Natural killer cell (primary cell): ENCODE results near the gene TCF7L2. TPM values are rescaled to one million over a fixed set of nuclear protein-coding genes. Genes with fewer than 3 reads are reported as not detected.

ENCODE experiments used
- ATAC-seq, 3 donors: fragments of 150-1000 bp in 2 of 3; fragments of 200-7000 bp in 1 of 3; cut with Tn5 transposase; 1 replicate in 1 of 3; 2 replicates in 2 of 3; pipeline ENCODE4 v1.10.0; 2021; ENCODE audit warnings: mild to moderate bottlenecking in 2 of 3, moderate library complexity in 2 of 3
- DNase-seq, 2 donors: peaks; one replicate each; pipeline versions ENCODE4 v3.0.0 to v3.0.0-alpha.2; 2013 to 2021; ENCODE audit warnings: mixed read lengths in 1 of 2
- H3K27ac ChIP-seq: one replicate; pipeline ENCODE4 v1.5.1; 2013; ENCODE audit warnings: mild to moderate bottlenecking, low read length
- H3K27me3 ChIP-seq: one replicate; pipeline ENCODE4 v1.6.1; 2013; ENCODE audit warnings: low read length; ENCODE audit not compliant: control insufficient read depth, insufficient read depth
- H3K36me3 ChIP-seq: one replicate; pipeline ENCODE4 v1.6.1; 2013; ENCODE audit warnings: low read length; ENCODE audit not compliant: control insufficient read depth, insufficient read depth
- H3K4me1 ChIP-seq: one replicate; pipeline ENCODE4 v1.6.1; 2013; ENCODE audit warnings: low read length; ENCODE audit not compliant: control insufficient read depth, insufficient read depth
- H3K4me3 ChIP-seq: one replicate; pipeline ENCODE4 v1.5.1; 2013; ENCODE audit warnings: low read length
- H3K9me3 ChIP-seq: one replicate; pipeline ENCODE4 v1.6.1; 2013; ENCODE audit warnings: low read length; ENCODE audit not compliant: control insufficient read depth, insufficient read depth
- H3K27ac Mint-ChIP-seq, 2 donors: one replicate each; pipeline ENCODE4 v1.8.0; 2022; ENCODE audit warnings: mild to moderate bottlenecking in 2 of 2, mixed read lengths in 2 of 2, moderate library complexity in 1 of 2
- H3K27me3 Mint-ChIP-seq, 2 donors: one replicate each; pipeline ENCODE4 v1.8.0; 2022; ENCODE audit warnings: low read depth in 2 of 2, mixed read lengths in 2 of 2
- H3K36me3 Mint-ChIP-seq: one replicate; pipeline ENCODE4 v1.8.0; 2022; ENCODE audit warnings: mixed read lengths
- H3K4me1 Mint-ChIP-seq, 2 donors: one replicate each; pipeline ENCODE4 v1.8.0; 2022; ENCODE audit warnings: mixed read lengths in 2 of 2
- H3K4me3 Mint-ChIP-seq: one replicate; pipeline ENCODE4 v1.8.0; 2022; ENCODE audit warnings: mild to moderate bottlenecking, moderate library complexity, mixed read lengths
- H3K9me3 Mint-ChIP-seq, 2 donors: one replicate each; pipeline ENCODE4 v1.8.0; 2022; ENCODE audit warnings: mixed read lengths in 2 of 2
- CTCF ChIP-seq: fragments of 200-600 bp; IDR thresholded peaks from one replicate; pipeline ENCODE4 v1.8.0; 2022; ENCODE audit warnings: antibody characterized with exemption
- WGBS: methylation state at CpG from one replicate; pipeline ENCODE4 v1.1.7; 2013; ENCODE audit warnings: missing lambda C conversion rate; ENCODE audit not compliant: insufficient coverage; 5-methylcytosine and 5-hydroxymethylcytosine counted together
- intact Hi-C: fragments of 100-400 bp; cut with micrococcal nuclease; formaldehyde crosslinking; loops from one replicate; pipeline ENCODE4 v1.14.2; 2022
- total RNA-seq, 4 donors: library from RNA; stranded (reverse); fragments of 120-200 nt in 1 of 4; gene quantifications; one replicate each; pipeline versions ENCODE4 v1.2.3 to v1.2.4, GENCODE V29; 2013 to 2022

Gene TCF7L2
- total RNA-seq, 3 donors from 2014 or later (not counting 1 experiment from before 2014, with no cell fraction given) = 10.4 to 32.7 (median 15.3) TPM

- Histone ChIP-seq H3K4me1 (no peaks in the 10 kb centered on the region), H3K36me3 (no peaks in the 10 kb centered on the region), H3K9me3 (no peaks in the 10 kb centered on the region), H3K27ac (no peak overlapping the region), H3K4me3 (no peak overlapping the region), H3K27me3 (no peaks in the 10 kb centered on the region)
- Mint-ChIP-seq H3K4me1 (peaks cover 0 to 4% of the 10 kb centered on the region in 2 donors), H3K27ac (no peak overlapping the region), H3K36me3 (no peaks in the 10 kb centered on the region), H3K4me3 (no peak overlapping the region), H3K27me3 (peaks cover 0 to 6% of the 10 kb centered on the region in 2 donors), H3K9me3 (no peaks in the 10 kb centered on the region)
- no peak for TF ChIP-seq CTCF
- intact Hi-C loops = no loop called here
- WGBS = 75% methylated on average over 1 of the region's 2 CpGs
- ATAC-seq = no peak
- no peak for DNase-seq
Measured at GRCh38 chr10:113037218-113037617, 87.2 kb downstream of the TCF7L2 start.

GRCh38 chr10:113038183-113038582 is 88.1 kb downstream of the TCF7L2 start:
- no peak for TF ChIP-seq CTCF
- Mint-ChIP-seq H3K4me1 (peaks cover 0 to 4% of the 10 kb centered on the region in 2 donors), H3K9me3 (no peaks in the 10 kb centered on the region), H3K4me3 (no peak overlapping the region), H3K27me3 (peaks cover 0 to 6% of the 10 kb centered on the region in 2 donors), H3K27ac (no peak overlapping the region), H3K36me3 (no peaks in the 10 kb centered on the region)
- H3K36me3 ChIP-seq = no peaks in the 10 kb centered on the region
- H3K27me3 ChIP-seq = no peaks in the 10 kb centered on the region
- intact Hi-C loops = no loop called here
- no peaks in the 10 kb centered on the region for H3K4me1 ChIP-seq
- 93% methylated on average over 12 of the region's 12 CpGs for WGBS
- no peak for ATAC-seq
- DNase-seq = no peak
- no peaks in the 10 kb centered on the region for H3K9me3 ChIP-seq
- no peak overlapping the region for H3K4me3 ChIP-seq
- no peak overlapping the region for H3K27ac ChIP-seq

GRCh38 chr10:113038985-113039384 is 88.9 kb downstream of the TCF7L2 start:
- TF ChIP-seq CTCF = no peak
- WGBS = 84% methylated on average over 4 of the region's 4 CpGs
- no peaks in the 10 kb centered on the region for H3K36me3 ChIP-seq
- Mint-ChIP-seq H3K4me1 (peaks cover 0 to 6% of the 10 kb centered on the region in 2 donors), H3K36me3 (no peaks in the 10 kb centered on the region), H3K9me3 (no peaks in the 10 kb centered on the region), H3K27ac (no peak overlapping the region), H3K4me3 (no peak overlapping the region), H3K27me3 (peaks cover 0 to 6% of the 10 kb centered on the region in 2 donors)
- no peak overlapping the region for H3K4me3 ChIP-seq
- H3K27ac ChIP-seq = no peak overlapping the region
- ATAC-seq (no peak), DNase-seq (no peak)
- no peaks in the 10 kb centered on the region for H3K4me1 ChIP-seq
- no peaks in the 10 kb centered on the region for H3K9me3 ChIP-seq
- no peaks in the 10 kb centered on the region for H3K27me3 ChIP-seq
- intact Hi-C loops = no loop called here

- no peak overlapping the region for H3K27ac Mint-ChIP-seq
- H3K27me3 Mint-ChIP-seq = peaks cover 2 to 6% of the 10 kb centered on the region in 2 donors
- peaks cover 0 to 8% of the 10 kb centered on the region in 2 donors for H3K4me1 Mint-ChIP-seq
- no peak overlapping the region for H3K4me3 Mint-ChIP-seq
- no peak overlapping the region for H3K4me3 ChIP-seq
- no peaks in the 10 kb centered on the region for H3K36me3 Mint-ChIP-seq
- ATAC-seq (no peak), DNase-seq (no peak)
- WGBS = 96% methylated on average over 1 of the region's 1 CpG
- H3K9me3 Mint-ChIP-seq = no peaks in the 10 kb centered on the region
- no peak for TF ChIP-seq CTCF
- intact Hi-C loops = no loop called here
- H3K4me1 ChIP-seq = no peaks in the 10 kb centered on the region
- H3K27me3 ChIP-seq = no peaks in the 10 kb centered on the region
- H3K27ac ChIP-seq = no peak overlapping the region
- no peaks in the 10 kb centered on the region for H3K36me3 ChIP-seq
- no peaks in the 10 kb centered on the region for H3K9me3 ChIP-seq
Measured at GRCh38 chr10:113041324-113041723, 91.3 kb downstream of the TCF7L2 start.
